SK-N-SH treated with all-trans-retinoic acid at 6 μM for 48 hours (cell line): ENCODE data around the gene ALB.

Experiments used
- ATAC-seq: fragments of 200-7000 bp; cut with Tn5 transposase; 3 replicates; pipeline ENCODE4 v1.9.1; 2020; ENCODE audit warnings: mild to moderate bottlenecking, moderate library complexity
- ARNTL ChIP-seq: fragments of 450-650 bp; formaldehyde crosslinking; IDR thresholded peaks from 2 replicates; pipeline ENCODE4 v1.5.0; 2020; ENCODE audit warnings: low read depth, mild to moderate bottlenecking, moderate library complexity, borderline replicate concordance
- BACH2 ChIP-seq: fragments of 250-450 bp; sonication (Bioruptor Pico); IDR thresholded peaks from 2 replicates; pipeline ENCODE4 v1.9.0; 2021; ENCODE audit warnings: mild to moderate bottlenecking, borderline replicate concordance
- CSDC2 ChIP-seq: fragments of 250-450 bp; sonication (Bioruptor Pico); IDR thresholded peaks from 2 replicates; pipeline ENCODE4 v1.5.0; 2020; ENCODE audit warnings: mild to moderate bottlenecking, moderate library complexity
- GLIS3 ChIP-seq: fragments of 250-450 bp; sonication (Bioruptor Pico); IDR thresholded peaks from 2 replicates; pipeline ENCODE4 v1.5.0; 2020; ENCODE audit warnings: mild to moderate bottlenecking, moderate library complexity
- ISL1 ChIP-seq: fragments of 250-450 bp; sonication (Bioruptor Pico); IDR thresholded peaks from 2 replicates; pipeline ENCODE4 v2.1.2; 2022; ENCODE audit warnings: mild to moderate bottlenecking, moderate library complexity
- OSR1 ChIP-seq: fragments of 250-450 bp; sonication (Bioruptor Pico); IDR thresholded peaks from 2 replicates; pipeline ENCODE4 v1.8.0; 2022; ENCODE audit warnings: moderate library complexity, mild to moderate bottlenecking, inconsistent platforms
- SNAI2 ChIP-seq: fragments of 250-450 bp; sonication (Bioruptor Pico); IDR thresholded peaks from 2 replicates; pipeline ENCODE4 v1.5.0; 2020; ENCODE audit warnings: mild to moderate bottlenecking, moderate library complexity
- TCF4 ChIP-seq: fragments of 250-450 bp; sonication (Bioruptor Pico); IDR thresholded peaks from 2 replicates; pipeline ENCODE4 v1.8.0; 2021; ENCODE audit warnings: mild to moderate bottlenecking, moderate library complexity, borderline replicate concordance
- TOX ChIP-seq: fragments of 250-450 bp; sonication (Bioruptor Pico); IDR thresholded peaks from 2 replicates; pipeline ENCODE4 v1.8.0; 2021; ENCODE audit warnings: mild to moderate bottlenecking, moderate library complexity, borderline replicate concordance
- ZFP3 ChIP-seq: fragments of 250-450 bp; sonication (Bioruptor Pico); IDR thresholded peaks from 2 replicates; pipeline ENCODE4 v1.5.0; 2020; ENCODE audit warnings: mild to moderate bottlenecking, moderate library complexity
- ZFP30 ChIP-seq: fragments of 450-650 bp; formaldehyde crosslinking; IDR thresholded peaks from 2 replicates; pipeline ENCODE4 v1.5.0; 2022; ENCODE audit warnings: mild to moderate bottlenecking, moderate library complexity
- ZNF8 ChIP-seq: fragments of 450-650 bp; formaldehyde crosslinking; IDR thresholded peaks from 2 replicates; pipeline ENCODE4 v1.5.0; 2020; ENCODE audit warnings: mild to moderate bottlenecking, moderate library complexity
- TF ChIP-seq, protein P1 (sequence below): fragments of 250-450 bp; sonication (Bioruptor Pico); IDR thresholded peaks from 2 replicates; pipeline ENCODE4 v1.5.1; 2021; ENCODE audit warnings: mild to moderate bottlenecking, moderate library complexity
- TF ChIP-seq, protein P2 (sequence below): fragments of 250-450 bp; sonication (Bioruptor Pico); IDR thresholded peaks from 2 replicates; pipeline ENCODE4 v1.8.0; 2021; ENCODE audit warnings: low read depth, mild to moderate bottlenecking, moderate library complexity, borderline replicate concordance
- TF ChIP-seq, protein P3 (sequence below): fragments of 250-450 bp; sonication (Bioruptor Pico); IDR thresholded peaks from 2 replicates; pipeline ENCODE4 v1.8.0; 2020; ENCODE audit warnings: mild to moderate bottlenecking, moderate library complexity, borderline replicate concordance
- TF ChIP-seq, protein P4 (sequence below): fragments of 250-450 bp; sonication (Bioruptor Pico); IDR thresholded peaks from 2 replicates; pipeline ENCODE4 v1.5.1; 2020; ENCODE audit warnings: low read depth, mild to moderate bottlenecking, moderate library complexity
- TF ChIP-seq, protein P5 (sequence below): fragments of 250-450 bp; sonication (Bioruptor Pico); IDR thresholded peaks from 2 replicates; pipeline ENCODE4 v1.5.0; 2020; ENCODE audit warnings: mild to moderate bottlenecking, moderate library complexity

Gene ALB

DNA sequence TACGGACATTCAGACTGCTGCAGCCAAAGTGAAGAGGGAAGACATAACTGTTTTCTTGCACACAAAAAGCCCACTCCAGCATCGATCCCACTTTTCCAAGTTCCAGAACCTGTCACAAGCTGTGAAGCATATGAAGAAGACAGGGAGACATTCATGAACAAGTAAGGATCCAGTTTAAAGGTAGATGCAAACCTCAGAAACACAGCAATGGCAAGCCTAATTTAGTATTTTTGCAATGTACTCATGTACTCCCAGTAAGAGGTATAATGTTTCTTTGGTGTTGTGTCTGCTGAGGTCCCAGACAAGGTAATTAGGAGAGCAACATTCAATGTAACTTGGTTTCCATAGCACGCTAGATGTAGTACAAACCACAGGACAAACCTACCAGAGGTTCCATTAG is 36.6 kb downstream of the ALB start:
- TF ChIP-seq CSDC2 (CRISPR knock-in tag) (no peak), GLIS3 (CRISPR knock-in tag) (no peak), ZFP30 (CRISPR knock-in tag) (no peak)
- no peak for ATAC-seq

DNA sequence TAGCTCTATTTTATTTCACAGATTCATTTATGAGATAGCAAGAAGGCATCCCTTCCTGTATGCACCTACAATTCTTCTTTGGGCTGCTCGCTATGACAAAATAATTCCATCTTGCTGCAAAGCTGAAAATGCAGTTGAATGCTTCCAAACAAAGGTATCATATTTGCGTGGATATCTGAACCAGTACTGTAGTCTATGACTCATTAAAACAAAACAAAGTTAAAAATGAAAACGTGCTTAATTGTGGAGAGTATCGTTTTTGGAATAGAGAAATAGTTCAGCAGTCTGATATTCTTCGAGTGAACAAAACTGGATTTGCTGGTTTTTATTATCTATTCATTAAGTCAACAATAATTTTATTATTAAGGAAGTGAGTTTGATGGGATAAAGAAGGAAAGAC is 38.2 kb downstream of the ALB start:
- TF ChIP-seq, protein P1, sequence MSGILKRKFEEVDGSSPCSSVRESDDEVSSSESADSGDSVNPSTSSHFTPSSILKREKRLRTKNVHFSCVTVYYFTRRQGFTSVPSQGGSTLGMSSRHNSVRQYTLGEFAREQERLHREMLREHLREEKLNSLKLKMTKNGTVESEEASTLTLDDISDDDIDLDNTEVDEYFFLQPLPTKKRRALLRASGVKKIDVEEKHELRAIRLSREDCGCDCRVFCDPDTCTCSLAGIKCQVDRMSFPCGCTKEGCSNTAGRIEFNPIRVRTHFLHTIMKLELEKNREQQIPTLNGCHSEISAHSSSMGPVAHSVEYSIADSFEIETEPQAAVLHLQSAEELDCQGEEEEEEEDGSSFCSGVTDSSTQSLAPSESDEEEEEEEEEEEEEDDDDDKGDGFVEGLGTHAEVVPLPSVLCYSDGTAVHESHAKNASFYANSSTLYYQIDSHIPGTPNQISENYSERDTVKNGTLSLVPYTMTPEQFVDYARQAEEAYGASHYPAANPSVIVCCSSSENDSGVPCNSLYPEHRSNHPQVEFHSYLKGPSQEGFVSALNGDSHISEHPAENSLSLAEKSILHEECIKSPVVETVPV (CRISPR knock-in tag) = no peak
- no peak for TF ChIP-seq GLIS3 (CRISPR knock-in tag)
- no peak for TF ChIP-seq ARNTL (CRISPR knock-in tag)
- TF ChIP-seq, protein P2, sequence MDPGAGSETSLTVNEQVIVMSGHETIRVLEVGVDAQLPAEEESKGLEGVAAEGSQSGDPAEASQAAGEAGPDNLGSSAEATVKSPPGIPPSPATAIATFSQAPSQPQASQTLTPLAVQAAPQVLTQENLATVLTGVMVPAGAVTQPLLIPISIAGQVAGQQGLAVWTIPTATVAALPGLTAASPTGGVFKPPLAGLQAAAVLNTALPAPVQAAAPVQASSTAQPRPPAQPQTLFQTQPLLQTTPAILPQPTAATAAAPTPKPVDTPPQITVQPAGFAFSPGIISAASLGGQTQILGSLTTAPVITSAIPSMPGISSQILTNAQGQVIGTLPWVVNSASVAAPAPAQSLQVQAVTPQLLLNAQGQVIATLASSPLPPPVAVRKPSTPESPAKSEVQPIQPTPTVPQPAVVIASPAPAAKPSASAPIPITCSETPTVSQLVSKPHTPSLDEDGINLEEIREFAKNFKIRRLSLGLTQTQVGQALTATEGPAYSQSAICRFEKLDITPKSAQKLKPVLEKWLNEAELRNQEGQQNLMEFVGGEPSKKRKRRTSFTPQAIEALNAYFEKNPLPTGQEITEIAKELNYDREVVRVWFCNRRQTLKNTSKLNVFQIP (CRISPR knock-in tag) = no peak
- no peak for TF ChIP-seq TOX (CRISPR knock-in tag)
- no peak for TF ChIP-seq TCF4 (CRISPR knock-in tag)
- TF ChIP-seq, protein P3, sequence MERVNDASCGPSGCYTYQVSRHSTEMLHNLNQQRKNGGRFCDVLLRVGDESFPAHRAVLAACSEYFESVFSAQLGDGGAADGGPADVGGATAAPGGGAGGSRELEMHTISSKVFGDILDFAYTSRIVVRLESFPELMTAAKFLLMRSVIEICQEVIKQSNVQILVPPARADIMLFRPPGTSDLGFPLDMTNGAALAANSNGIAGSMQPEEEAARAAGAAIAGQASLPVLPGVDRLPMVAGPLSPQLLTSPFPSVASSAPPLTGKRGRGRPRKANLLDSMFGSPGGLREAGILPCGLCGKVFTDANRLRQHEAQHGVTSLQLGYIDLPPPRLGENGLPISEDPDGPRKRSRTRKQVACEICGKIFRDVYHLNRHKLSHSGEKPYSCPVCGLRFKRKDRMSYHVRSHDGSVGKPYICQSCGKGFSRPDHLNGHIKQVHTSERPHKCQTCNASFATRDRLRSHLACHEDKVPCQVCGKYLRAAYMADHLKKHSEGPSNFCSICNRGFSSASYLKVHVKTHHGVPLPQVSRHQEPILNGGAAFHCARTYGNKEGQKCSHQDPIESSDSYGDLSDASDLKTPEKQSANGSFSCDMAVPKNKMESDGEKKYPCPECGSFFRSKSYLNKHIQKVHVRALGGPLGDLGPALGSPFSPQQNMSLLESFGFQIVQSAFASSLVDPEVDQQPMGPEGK (CRISPR knock-in tag) = no peak
- no peak for TF ChIP-seq ZFP30 (CRISPR knock-in tag)
- TF ChIP-seq SNAI2 = no peak
- no peak for TF ChIP-seq OSR1 (CRISPR knock-in tag)
- no peak for TF ChIP-seq CSDC2 (CRISPR knock-in tag)
- no peak for TF ChIP-seq BACH2 (CRISPR knock-in tag)
- TF ChIP-seq ZNF8 (CRISPR knock-in tag) = no peak
- TF ChIP-seq ISL1 (CRISPR knock-in tag) = no peak
- no peak for TF ChIP-seq ZFP3 (CRISPR knock-in tag)
- TF ChIP-seq, protein P4, sequence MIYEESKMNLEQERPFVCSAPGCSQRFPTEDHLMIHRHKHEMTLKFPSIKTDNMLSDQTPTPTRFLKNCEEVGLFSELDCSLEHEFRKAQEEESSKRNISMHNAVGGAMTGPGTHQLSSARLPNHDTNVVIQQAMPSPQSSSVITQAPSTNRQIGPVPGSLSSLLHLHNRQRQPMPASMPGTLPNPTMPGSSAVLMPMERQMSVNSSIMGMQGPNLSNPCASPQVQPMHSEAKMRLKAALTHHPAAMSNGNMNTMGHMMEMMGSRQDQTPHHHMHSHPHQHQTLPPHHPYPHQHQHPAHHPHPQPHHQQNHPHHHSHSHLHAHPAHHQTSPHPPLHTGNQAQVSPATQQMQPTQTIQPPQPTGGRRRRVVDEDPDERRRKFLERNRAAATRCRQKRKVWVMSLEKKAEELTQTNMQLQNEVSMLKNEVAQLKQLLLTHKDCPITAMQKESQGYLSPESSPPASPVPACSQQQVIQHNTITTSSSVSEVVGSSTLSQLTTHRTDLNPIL (CRISPR knock-in tag) = no peak
- TF ChIP-seq, all 23 proteins: peak for 0
- ATAC-seq = no peak

DNA sequence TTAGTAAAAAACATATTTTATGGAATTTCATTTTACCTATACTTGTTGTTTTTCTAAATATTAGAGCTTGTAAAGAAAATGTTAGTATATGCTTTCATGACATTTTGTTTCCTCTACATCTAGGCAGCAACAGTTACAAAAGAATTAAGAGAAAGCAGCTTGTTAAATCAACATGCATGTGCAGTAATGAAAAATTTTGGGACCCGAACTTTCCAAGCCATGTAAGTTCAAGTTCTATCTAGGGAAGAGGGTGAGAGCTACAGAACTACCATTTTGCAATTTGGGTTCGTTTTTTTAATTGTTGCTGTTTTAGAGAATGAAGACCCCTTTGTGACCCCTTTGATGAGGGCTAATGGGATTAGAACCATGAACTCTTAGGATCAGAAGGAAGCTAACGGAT is 39.1 kb downstream of the ALB start:
- no peak for ATAC-seq
- TF ChIP-seq, protein P2 (CRISPR knock-in tag) = no peak
- TF ChIP-seq, protein P5, sequence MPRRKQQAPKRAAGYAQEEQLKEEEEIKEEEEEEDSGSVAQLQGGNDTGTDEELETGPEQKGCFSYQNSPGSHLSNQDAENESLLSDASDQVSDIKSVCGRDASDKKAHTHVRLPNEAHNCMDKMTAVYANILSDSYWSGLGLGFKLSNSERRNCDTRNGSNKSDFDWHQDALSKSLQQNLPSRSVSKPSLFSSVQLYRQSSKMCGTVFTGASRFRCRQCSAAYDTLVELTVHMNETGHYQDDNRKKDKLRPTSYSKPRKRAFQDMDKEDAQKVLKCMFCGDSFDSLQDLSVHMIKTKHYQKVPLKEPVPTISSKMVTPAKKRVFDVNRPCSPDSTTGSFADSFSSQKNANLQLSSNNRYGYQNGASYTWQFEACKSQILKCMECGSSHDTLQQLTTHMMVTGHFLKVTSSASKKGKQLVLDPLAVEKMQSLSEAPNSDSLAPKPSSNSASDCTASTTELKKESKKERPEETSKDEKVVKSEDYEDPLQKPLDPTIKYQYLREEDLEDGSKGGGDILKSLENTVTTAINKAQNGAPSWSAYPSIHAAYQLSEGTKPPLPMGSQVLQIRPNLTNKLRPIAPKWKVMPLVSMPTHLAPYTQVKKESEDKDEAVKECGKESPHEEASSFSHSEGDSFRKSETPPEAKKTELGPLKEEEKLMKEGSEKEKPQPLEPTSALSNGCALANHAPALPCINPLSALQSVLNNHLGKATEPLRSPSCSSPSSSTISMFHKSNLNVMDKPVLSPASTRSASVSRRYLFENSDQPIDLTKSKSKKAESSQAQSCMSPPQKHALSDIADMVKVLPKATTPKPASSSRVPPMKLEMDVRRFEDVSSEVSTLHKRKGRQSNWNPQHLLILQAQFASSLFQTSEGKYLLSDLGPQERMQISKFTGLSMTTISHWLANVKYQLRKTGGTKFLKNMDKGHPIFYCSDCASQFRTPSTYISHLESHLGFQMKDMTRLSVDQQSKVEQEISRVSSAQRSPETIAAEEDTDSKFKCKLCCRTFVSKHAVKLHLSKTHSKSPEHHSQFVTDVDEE (CRISPR knock-in tag) = no peak
- no peak for TF ChIP-seq ZFP3 (CRISPR knock-in tag)
- TF ChIP-seq TCF4 (CRISPR knock-in tag) = no peak
- TF ChIP-seq, protein P4 (CRISPR knock-in tag) = no peak
- TF ChIP-seq OSR1 (CRISPR knock-in tag) = no peak
